ENCODE data around the gene ABCC12.

The ABCC12 gene

GRCh38 chr16:48146710-48147109 is 9.1 kb downstream of the ABCC12 start:
- no peak for TF ChIP-seq CTCF (conservative IDR thresholded peaks at IDR 0.05; ENCODE audit: low read depth)
- DNase-seq (ENCODE audit: low spot score), result no peak
- no peak overlapping the region for H3K27ac ChIP-seq
- CTCF ChIA-PET, result no interaction called here
- POLR2A ChIA-PET (ENCODE audit: low non-redundant PET), result no interaction called here

DNA sequence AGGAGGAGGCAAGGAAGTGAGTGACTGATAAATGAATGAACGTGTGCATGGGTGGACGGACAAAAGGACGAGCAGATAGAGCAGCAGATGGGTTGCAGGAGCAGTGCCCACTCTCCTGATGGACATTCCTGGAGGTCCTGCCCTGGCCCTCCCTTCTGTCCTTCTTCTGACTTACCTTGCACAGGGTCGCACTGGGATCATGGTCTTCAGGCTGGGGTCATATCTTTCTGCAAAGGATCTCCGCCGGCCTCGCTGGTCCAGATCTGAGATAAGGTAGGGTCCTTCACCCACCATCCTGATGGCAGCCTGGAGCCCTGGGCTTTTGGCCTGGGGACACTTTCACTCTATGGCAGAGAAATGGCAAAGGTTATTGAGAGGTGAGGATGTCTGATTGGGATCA is 9.7 kb downstream of the ABCC12 start:
- CTCF ChIA-PET, result interaction anchor here (0.6 kb wide), 1 partner anchor 1125 kb away, joined by 3 read pairs; no protein-coding TSS in a partner anchor
- POLR2A ChIA-PET (ENCODE audit: low non-redundant PET), result no interaction called here
- no peak for DNase-seq (ENCODE audit: low spot score)
- H3K27ac ChIP-seq, result no peak overlapping the region
- no peak for TF ChIP-seq CTCF (conservative IDR thresholded peaks at IDR 0.05; ENCODE audit: low read depth)

GRCh38 chr16:48143812-48144368 is 11.9 kb downstream of the ABCC12 start:
- DNase-seq (ENCODE audit: low spot score), result no peak
- no peak overlapping the region for H3K27ac ChIP-seq
- ChIA-PET POLR2A (ENCODE audit: low non-redundant PET) (no interaction called here), CTCF (interaction anchor here (0.6 to 1.0 kb wide), 2 partner anchors 12 to 988 kb away, joined by 4 read pairs; partner anchors contain the start of gene ABCC12)
- TF ChIP-seq CTCF (conservative IDR thresholded peaks at IDR 0.05; ENCODE audit: low read depth), result no peak

GRCh38 chr16:48140821-48141220 is 15.0 kb downstream of the ABCC12 start:
- no peak overlapping the region for H3K27ac ChIP-seq
- TF ChIP-seq CTCF (conservative IDR thresholded peaks at IDR 0.05; ENCODE audit: low read depth), result no peak
- ChIA-PET CTCF (interaction anchor here (0.6 kb wide), 1 partner anchor 41 kb away, joined by 3 read pairs; no protein-coding TSS in a partner anchor), POLR2A (ENCODE audit: low non-redundant PET) (no interaction called here)
- DNase-seq (ENCODE audit: low spot score), result no peak

DNA sequence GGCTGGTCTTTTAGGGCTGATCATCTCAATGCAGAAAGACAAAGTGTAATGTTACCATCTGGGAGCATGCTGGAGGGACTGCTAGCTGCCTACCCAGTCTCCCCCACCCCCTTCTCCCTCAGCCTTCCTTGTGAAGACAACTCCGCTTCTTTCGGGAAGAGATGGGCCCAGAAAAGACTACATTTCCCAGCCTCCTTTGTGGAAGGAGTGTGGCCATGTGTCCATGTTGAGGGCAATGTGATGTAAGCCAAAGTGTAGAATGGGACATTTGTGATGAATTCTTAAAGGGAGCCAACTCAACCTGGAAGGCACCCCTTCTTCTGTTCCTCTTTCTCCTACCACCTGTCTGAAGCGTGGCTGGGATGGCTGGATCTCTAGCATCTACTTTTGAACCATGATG is 16.3 kb downstream of the ABCC12 start:
- POLR2A ChIA-PET (ENCODE audit: low non-redundant PET), result no interaction called here
- CTCF ChIA-PET, result interaction anchor here (0.6 to 1.3 kb wide), 2 partner anchors 85 to 544 kb away, joined by 3 read pairs; no protein-coding TSS in a partner anchor
- no peak overlapping the region for H3K27ac ChIP-seq
- no peak for DNase-seq (ENCODE audit: low spot score)
- no peak for TF ChIP-seq CTCF (conservative IDR thresholded peaks at IDR 0.05; ENCODE audit: low read depth)

DNA sequence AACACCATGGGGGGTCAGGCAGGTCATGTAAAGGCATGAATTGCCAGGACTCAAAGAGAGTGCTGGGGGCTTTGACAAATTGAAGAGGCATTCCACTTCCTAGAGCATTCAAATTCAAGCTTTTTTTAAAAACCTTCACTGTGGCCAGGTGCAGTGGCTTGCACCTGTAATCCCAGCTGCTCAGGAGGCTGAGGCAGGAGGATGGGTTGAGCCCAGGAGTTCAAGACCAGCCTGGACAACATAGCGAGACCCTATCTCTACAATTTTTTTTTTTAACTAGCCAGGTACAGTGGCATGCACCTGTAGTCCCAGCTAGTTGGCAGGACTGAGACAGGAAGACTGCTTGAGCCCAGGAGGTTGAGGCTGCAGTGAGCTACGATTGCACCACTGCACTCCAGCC is 17.2 kb downstream of the ABCC12 start:
- DNase-seq (ENCODE audit: low spot score), result no peak
- no peak for TF ChIP-seq CTCF (conservative IDR thresholded peaks at IDR 0.05; ENCODE audit: low read depth)
- POLR2A ChIA-PET (ENCODE audit: low non-redundant PET), result no interaction called here
- H3K27ac ChIP-seq, result no peak overlapping the region
- CTCF ChIA-PET, result interaction anchor here (0.6 to 1.3 kb wide), 3 partner anchors 84 to 1154 kb away, joined by 3 to 5 read pairs (median 3); no protein-coding TSS in a partner anchor
